GM19328 (cell line): ENCODE measurements around the gene CIAO1.
A peak's percentile ranks its signal among the peaks of the same experiment; 100 is the strongest.
"Not testable (repeated sequence)": the region's sequence is repeated elsewhere in the genome, so short reads cannot be mapped to it uniquely, and the experiment has no call there.

Experiments used
- ATAC-seq: cut with Tn5 transposase; IDR thresholded peaks from one replicate; pipeline ENCODE4 v1.9.1; 2021; ENCODE audit warnings: mild to moderate bottlenecking, moderate library complexity; ENCODE audit not compliant: unreplicated experiment

CIAO1 gene

GRCh38 chr2:96265840-96266679 is at the start of gene CIAO1, which contains the start of gene TMEM127:
Gene CIAO1 (plus strand): TSS chr2:96266225. CDS start chr2:96266351, 126 bp downstream.
Gene TMEM127 (minus strand): TSS chr2:96265997. CDS start chr2:96265381, 616 bp downstream.
- ATAC-seq, result peak; percentile 88

DNA sequence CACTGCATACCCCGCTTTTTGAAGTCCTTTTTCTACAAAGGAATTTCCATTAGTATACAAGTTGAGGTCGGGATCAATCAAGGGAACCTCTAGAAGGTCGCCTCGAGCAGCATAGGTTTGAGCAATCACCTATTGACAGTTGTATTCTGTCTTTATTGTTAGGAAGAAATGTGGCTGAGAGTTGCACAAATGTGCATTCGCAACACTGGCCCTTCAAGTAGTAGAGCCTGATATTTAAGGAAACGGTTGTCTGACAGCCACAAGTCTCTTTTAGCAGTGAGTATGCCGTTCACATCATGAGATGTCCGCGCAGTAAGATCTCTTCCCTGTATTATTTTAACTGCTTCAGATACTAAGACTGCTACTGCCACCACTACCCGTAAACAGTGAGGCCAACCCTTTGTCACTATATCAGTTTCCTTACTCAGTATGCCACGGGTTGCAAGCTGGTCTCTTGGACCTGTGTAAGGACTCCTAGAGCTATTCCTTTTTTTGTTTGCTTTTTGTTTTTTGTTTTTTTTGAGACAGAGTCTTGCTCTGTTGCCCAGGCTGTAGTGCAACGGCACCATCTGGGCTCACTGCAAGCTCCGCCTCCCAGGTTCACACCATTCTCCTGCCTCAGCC is 47.4 kb upstream of the CIAO1 start:
- no peak for ATAC-seq

- ATAC-seq, result not testable (repeated sequence)
Observed at GRCh38 chr2:96219959-96220358, 46.1 kb upstream of the CIAO1 start.

DNA sequence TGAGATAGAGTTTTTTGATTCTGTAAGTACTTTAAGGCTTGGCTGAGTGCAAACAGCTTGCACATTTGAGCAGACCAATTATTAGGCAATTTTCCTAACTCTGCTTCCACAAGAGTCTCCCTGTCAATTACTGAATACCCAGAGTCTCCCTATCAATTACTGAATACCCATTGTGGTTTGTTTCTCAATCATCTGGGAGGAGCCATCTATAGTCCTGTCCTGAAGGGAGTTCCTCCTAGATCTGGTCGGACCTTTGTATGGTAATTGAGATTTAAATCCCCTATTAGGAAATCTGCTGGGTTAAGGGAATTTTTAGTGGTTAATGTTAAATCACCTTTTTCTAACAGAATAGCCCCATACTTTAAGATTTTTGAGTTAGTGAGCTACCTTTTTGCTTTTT is 44.9 kb upstream of the CIAO1 start:
- ATAC-seq, result not testable (repeated sequence)

DNA sequence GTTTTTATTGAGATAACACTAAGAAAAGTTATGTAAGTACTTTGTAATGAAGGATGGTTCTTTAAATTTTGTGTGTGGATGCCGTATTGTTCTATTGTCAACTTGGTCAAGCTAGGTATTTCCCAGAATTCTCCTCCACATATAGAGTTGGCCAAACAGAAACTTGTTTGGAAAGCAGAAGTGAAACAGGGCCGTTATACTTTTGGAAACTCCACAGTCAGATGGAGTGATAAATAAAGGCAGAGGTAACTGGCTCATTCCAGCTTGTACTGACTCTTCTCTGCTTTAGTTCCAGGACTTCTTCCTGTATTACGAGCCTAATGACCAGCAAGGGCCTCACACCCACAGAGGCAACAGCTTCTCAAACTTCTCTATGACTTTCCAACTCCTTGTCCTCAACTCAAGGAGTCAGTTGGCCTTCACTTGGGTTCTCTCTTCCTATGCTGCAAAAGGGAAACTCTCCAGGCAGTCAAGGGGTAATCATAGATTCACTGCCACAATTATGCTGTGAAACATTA is 41.0 kb upstream of the CIAO1 start:
- no peak for ATAC-seq

- ATAC-seq, result no peak
Observed at GRCh38 chr2:96231316-96231715, 34.7 kb upstream of the CIAO1 start.

DNA sequence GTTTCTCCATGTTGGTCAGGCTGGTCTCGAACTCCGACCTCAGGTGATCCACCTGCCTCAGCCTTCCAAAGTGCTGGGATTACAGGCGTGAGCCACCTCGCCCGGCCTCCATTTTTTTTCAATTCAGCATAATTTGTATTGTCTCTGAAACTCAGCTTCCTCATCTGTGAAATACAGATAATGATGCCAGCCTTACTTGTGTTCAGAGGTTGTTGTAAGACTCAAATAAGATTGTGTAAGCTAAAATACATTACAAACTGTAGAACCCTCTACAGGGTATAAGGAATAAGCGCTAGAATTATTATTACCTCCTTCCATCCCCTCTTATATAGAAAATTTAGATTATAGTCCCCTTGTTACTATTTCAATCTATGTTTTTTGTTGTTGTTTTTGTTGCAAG is 32.6 kb upstream of the CIAO1 start:
- ATAC-seq, result no peak

GRCh38 chr2:96233880-96234316 is 32.1 kb upstream of the CIAO1 start:
- peak; percentile 77 for ATAC-seq

DNA sequence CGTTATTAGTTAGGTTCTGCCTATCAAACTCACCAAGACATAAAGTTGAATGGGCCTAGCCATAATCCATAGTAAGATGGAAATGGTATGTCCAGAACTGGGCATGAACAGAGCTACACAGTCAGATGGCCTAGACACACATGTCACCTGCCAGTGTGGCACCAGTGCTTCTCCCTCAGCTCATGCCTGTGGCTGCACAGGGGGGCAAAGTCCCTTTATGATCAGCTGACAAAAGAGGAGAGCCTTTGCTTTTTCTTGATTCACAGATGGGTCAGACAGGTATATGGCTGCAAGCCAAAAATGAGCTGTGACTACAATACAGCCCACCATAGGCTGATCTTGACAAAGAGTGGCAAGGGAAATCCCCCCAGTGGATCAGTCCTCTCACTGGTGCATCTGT is 29.1 kb upstream of the CIAO1 start:
- ATAC-seq, result no peak

- no peak for ATAC-seq
Observed at GRCh38 chr2:96238266-96238665, 27.8 kb upstream of the CIAO1 start.

DNA sequence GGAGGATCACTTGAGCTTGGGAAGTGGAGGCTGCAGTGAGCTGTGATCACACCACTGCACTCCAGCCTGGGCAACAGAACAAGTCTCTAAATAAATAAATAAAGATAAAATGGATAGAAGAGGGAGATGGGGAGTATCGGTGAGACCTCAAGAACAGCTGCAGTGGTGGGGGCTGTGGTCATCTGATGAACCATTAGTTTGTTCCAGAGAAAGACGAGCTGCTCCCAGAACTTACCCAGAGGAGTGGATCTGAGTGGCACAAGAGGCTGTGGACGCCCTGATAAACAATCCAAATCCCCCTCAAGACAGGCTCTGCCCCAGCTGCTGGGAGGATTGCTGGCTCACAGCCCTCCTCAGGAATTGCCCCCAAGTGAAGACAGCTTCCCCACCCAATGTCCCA is 26.9 kb upstream of the CIAO1 start:
- no peak for ATAC-seq

GRCh38 chr2:96239745-96240264 is 26.2 kb upstream of the CIAO1 start:
- no peak for ATAC-seq

DNA sequence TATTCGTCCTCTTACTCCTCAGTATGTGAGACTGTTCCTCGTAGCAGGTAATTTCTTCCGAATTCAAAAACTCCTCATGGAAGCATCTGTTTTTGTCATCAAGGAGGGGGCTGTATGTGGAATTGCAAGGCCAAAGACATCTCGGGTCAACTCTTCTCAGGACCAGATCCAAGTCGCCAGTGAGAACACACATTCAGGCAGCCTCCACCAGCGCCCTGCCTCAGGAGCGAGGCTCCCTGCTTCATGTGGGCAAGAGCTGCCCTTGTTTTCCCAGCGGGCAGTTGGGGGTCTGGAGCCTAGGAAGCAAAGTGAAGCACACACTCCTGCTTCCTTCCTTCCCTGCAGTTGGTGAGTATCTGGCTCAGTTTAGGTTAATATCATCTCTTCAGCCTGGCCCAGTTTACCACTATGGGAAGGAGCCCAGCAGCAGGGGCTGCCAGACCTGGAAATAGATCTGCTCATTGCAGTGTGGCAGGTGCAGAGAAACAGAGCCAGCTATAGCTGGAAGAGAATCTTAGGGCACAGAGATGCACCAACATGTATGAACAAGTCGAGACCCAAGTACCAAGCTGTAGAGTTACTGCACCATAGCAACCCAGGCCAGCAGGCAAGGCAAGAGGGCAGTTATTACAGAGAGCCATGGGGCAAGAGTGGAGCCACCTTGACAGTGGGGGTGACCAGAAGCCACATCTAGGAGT is 25.5 kb upstream of the CIAO1 start:
- ATAC-seq, result no peak

GRCh38 chr2:96241227-96241626 is 24.8 kb upstream of the CIAO1 start:
- ATAC-seq, result no peak

DNA sequence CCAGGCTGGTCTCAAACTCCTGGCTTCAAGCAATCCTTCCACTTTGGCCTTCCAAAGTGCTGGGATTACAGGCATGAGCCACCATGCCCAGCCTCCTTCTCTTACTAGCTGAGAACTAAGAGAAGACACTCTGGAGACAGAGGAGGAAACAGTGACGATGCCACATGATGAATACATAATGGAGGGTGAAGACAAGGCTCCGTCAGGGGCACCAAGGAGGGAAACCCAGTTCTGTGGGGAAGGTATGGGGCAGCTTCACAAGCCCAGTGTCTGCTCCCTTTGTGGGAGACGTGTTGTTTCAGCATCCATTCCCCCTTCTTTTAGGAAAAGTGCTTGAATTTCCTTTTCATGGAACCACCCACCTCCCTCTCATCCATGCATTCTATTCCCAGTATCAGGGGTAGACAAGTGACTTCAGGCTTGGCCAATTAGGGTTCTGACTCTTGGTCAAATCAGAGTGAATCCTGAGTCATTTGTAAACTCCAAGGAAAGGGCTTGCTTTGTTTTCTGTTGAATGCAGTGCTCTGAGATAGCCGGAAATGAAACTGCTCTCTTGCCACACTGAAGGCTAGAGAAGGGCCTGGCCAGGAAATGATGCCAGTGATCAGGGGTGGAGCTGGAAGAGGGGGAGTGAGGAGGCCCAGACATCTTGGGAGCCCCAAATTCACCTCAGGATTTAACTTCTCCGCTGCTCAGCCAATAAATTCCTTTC is 24.0 kb upstream of the CIAO1 start:
- ATAC-seq, result peak; percentile 69

GRCh38 chr2:96243843-96244242 is 22.2 kb upstream of the CIAO1 start:
- ATAC-seq, result no peak

- ATAC-seq, result no peak
Observed at GRCh38 chr2:96245609-96246390, 20.2 kb upstream of the CIAO1 start.

GRCh38 chr2:96247009-96247408 is 19.0 kb upstream of the CIAO1 start:
- ATAC-seq, result no peak

- ATAC-seq, result no peak
Observed at GRCh38 chr2:96247896-96248295, 18.1 kb upstream of the CIAO1 start.

DNA sequence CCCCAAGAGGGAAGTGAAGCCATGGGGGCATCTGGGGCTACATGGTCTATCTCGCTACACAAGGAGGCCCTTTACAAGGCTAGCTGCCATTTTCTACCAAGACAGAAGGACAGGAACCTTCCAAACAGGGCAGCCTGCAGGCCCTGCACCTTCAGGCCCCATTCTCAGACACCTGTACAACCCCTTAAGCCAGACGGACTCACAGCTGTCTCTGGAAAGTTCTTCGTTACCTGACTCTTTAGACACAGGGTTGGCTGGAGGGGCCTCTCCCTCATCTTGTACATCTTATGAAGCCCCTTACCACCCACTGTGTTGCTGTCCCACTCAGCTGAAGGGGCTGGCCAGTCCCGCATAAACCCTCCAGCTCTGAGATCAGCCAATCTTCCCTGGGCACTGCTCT is 17.4 kb upstream of the CIAO1 start:
- no peak for ATAC-seq
